H54 (cell line): ENCODE results near the gene MCEMP1.

Experiments used
- DNase-seq: peaks from one replicate; pipeline ENCODE4 v3.0.0; 2011; ENCODE audit warnings: low spot score, mixed read lengths; ENCODE audit not compliant: insufficient read length
- FAIRE-seq: peaks from 3 replicates; lab custom pipeline; 2011; peaks lifted over from hg19 to GRCh38; lab: Jason Lieb, UNC
- POLR2A ChIP-seq: IDR thresholded peaks from 2 replicates; pipeline ENCODE4 v1.6.1; 2011; ENCODE audit warnings: low read depth, mild to moderate bottlenecking, low read length

Gene MCEMP1

DNA sequence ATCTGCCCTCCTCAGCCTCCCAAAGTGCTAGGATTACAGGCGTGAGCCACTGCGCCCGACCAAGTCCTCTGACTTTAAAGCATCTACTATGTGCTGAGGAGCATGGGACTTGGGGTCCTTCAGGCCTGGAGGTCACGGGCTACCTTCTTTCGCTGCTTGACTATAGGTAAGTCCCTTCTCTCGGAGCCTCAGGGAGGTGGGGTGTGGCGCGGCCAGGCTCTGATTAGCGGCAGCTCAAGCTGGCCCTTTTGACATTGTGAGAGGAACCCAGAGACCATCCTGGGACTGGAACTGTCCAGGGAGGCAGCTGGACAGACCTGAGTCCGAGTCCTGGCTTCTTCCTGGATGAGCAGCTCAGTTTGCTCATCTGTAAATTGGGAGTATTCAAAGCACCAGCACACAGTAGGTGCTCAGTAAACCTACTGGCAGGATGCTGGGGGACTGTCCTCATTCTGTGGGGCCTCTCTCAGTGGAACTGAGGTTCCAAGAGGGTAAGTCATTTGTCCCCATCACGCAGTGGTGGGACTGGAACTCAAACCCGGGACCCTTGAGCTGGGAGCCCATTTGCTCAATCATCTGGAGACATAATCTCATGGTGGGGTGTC lies 24.3 kb downstream of the MCEMP1 start:
- no peak for TF ChIP-seq POLR2A
- FAIRE-seq (no peak), DNase-seq (no peak)

DNA sequence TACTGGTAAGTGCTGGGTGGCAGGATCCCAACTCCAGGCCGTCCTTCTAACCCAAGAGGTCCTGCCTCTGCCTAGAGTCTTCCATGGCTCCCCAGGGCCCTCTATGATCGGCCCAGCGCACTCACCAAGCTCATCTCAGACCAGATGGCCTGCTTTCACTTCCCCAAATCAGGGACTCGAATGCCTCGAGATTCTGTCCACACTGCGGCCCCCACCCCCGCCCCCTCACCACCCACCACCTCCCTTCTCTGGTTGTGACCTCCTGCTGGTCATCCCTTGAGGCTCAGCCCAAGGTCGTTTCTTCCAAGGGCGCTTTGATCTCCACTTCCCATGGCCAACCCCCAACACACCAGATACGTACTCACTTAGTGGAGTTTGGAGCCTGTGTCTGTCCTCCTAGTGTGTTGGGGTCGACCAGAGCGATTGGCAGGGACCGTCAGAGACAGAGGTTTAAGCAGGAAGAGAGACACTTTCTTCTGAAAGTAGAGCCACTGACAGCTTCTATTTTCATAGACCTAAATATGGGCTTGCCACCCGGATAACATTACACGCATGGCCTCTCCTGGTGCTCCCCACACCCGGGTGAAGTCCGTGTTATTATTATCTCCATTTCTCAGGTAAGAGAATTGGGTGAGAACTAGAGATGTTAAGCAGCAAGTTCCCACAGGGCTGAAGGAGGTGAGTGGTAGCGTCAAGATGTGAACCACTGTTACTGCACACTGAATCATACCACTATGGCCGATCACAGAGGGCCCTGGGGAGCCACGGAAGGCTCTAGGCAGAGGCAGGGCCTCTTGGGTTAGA lies 25.0 kb downstream of the MCEMP1 start, which contains the start of gene FCER2:
TSS of gene FCER2 (minus strand) at position 478 of the 804 bp plus-strand sequence. CDS start 2,371 bp downstream, outside the sequence.
- DNase-seq (no peak), FAIRE-seq (no peak)
- no peak for TF ChIP-seq POLR2A

DNA sequence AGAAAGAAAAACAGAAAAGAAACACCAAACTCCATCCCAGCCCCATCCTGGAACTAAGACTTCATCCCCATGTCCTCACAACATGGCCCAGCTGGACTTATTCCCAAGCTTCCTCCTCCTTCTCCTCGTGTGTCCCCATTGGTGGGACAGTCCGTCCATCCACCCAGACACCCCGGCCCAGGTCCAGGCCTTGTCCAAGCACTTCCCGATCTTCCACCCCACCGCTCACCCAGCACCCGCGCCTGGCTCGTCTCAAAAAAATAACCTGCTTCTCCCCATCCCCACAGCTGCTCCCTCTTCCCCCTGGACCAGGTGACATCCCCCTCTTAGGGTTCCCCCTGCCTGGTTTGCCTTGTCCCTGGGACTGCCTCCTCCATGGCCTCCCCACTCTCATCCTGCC lies 26.4 kb downstream of the MCEMP1 start:
- DNase-seq (no peak), FAIRE-seq (no peak)
- TF ChIP-seq POLR2A, result no peak

- TF ChIP-seq POLR2A, result no peak
- FAIRE-seq (no peak), DNase-seq (no peak)
Observed at GRCh38 chr19:7704280-7705060, 27.6 kb downstream of the MCEMP1 start.

DNA sequence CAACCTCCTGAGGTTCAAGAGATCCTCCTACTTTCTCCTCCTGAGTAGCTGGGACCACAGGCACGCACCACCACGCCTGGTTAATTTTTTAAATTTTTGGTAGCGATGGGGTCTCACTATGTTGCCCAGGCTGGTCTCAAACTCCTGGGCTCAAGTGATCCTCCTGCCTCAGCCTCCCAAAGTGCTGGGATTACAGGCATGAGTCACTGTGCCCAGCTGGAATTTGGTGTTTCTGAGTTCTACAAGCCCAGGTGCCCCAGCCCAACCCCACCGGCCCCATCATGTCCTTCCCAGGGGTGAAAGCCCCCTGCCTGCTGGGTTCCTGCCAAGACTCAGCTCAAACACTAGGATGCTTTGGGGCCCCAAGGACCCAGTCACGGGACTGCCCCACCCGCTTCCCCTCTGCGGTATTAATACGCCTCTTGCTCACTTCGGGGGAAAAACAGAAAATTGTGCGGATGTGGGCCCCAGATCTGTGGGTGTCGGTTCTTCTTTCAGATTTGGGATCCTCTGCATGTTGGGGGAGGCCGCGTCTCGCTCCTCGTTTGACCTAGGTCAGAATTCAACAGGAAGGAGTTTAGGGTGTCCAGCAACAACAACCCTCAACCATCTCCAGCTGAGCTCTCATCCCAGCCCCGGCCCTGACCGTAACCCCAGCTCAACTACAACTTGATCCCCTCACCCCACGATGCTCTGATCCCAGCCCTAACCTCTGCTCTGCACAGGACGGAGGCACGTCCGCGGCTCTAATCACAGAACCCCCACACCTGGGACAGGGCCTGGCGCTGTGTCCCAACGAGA lies 28.7 kb downstream of the MCEMP1 start:
- FAIRE-seq, result no peak
- no peak for DNase-seq
- no peak for TF ChIP-seq POLR2A

DNA sequence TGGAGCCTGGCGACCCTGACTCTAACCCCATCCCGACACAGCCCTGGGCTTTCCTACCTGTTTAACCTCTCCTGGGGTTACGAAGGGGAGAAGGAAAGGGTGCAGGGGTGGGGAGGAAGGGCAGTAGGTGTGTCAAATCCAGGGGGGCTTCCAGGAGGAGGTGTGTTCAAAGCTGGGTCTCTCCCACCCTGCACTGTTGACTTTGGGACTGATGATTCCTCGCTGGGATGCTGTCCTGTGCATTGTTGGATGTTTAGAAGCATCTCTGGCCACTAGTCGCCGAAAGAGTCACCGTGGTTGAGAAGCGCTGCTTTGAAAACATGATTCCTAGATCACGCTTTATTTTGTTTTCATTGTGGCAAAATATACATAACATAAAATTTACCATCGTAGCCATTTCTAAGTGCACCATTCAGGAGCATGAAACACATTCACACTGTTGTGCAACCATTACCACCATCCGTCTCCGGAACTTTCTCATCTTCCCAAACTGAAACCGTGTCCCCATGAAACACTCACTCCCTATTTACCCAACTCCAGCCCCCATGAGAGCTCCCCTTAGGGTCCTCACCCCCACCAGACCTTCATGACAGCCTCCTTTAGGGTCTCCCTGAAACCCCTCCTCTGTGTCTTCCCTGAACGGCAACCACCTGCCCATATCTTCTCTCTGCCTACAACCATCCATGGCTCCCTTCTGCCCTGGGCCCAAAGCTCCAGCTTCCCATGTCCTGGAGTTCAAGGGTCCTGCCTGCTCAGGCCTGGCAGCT lies 29.5 kb downstream of the MCEMP1 start:
- no peak for FAIRE-seq

DNA sequence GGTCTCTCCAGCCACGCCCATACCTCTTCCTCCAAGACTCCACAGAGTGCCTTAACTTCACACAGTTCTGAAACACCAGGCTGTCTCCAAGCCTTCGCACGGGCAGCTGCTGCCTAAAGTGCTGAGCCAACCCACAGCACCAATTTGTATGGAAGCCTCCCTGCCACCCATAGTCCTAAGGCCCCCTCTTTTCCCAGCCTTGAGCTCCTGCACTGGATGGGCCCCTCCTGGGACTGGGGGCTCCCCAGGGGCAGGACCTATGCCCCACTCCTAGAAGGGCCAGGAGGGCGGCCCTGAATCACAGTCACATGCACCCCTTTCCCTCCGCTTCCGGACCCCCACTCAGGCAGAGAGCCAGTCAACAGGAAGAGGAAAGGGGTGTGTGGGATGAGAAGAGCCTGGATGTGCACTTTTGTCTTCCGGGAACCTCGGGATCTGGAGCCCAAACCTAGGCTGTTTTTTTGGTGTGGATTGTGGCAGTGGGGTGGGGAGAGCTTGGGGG lies 30.1 kb downstream of the MCEMP1 start:
- FAIRE-seq (no peak), DNase-seq (no peak)
- TF ChIP-seq POLR2A, result no peak

More for the DNA sequence above, 29.5 kb downstream of the MCEMP1 start:
- no peak for DNase-seq
- TF ChIP-seq POLR2A, result no peak

DNA sequence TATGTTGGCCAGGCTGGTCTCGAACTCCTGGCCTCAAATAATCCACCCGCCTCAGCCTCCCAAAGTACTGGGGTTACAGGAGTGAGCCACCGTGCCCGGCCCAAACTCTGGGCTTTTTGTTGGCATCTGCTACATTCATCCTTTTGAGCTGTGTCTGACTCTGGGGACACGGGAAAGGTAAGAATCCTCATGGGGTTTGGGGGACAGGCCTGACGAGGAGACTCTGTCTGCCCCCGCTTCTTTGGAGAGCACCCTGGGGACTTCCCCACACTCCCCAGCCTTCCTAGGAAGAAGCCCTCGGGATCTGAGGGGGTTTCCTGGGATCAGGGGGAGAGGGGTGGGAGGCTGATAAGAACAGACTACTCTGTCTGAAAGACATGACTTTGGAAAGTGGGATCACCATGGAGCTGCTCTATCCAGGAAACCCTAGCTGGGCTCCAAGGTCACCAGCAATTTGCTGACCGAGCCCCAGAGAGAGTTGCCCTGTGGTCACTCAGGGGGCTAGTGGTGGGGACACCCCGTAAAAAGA lies 33.1 kb downstream of the MCEMP1 start:
- FAIRE-seq, result no peak
- no peak for TF ChIP-seq POLR2A
- DNase-seq, result no peak

- DNase-seq (no peak), FAIRE-seq (no peak)
- TF ChIP-seq POLR2A, result no peak
Observed at GRCh38 chr19:7710616-7711015, 33.7 kb downstream of the MCEMP1 start.

- FAIRE-seq (no peak), DNase-seq (no peak)
- TF ChIP-seq POLR2A, result no peak
Observed at GRCh38 chr19:7715671-7716070, 38.8 kb downstream of the MCEMP1 start.

GRCh38 chr19:7716762-7717161 lies 39.9 kb downstream of the MCEMP1 start:
- TF ChIP-seq POLR2A, result no peak
- DNase-seq, result no peak
- FAIRE-seq, result no peak

- no peak for DNase-seq
- TF ChIP-seq POLR2A, result no peak
- FAIRE-seq, result no peak
Observed at GRCh38 chr19:7718668-7719067, 41.8 kb downstream of the MCEMP1 start.
